Calu3 (cell line): ENCODE measurements around the gene SLC12A7. TPM values are rescaled to one million over a fixed set of nuclear protein-coding genes. Genes with fewer than 3 reads are reported as not detected.

Experiments
- BruUV-seq: library from RNA; stranded (reverse); fragments of 400-500 nt; replicated peaks from 2 replicates; lab custom pipeline; 2021; lab: Mats Ljungman, UMichigan
- CTCF ChIA-PET: fragments of 300-600 bp; sonication (Branson Sonifier 250); formaldehyde crosslinking; loops from one replicate; lab custom pipeline; 2022; ENCODE audit warnings: antibody characterized with exemption; lab: Charles Lee
- DNase-seq: peaks from one replicate; pipeline ENCODE4 v3.0.0; 2022
- H3K27ac Mint-ChIP-seq: one replicate; pipeline ENCODE4 v1.8.0; 2022; ENCODE audit warnings: mixed read lengths; ENCODE audit not compliant: unreplicated experiment
- H3K27me3 Mint-ChIP-seq: one replicate; pipeline ENCODE4 v1.8.0; 2022; ENCODE audit warnings: mixed read lengths; ENCODE audit not compliant: unreplicated experiment
- H3K36me3 Mint-ChIP-seq: one replicate; pipeline ENCODE4 v1.8.0; 2022; ENCODE audit warnings: mild to moderate bottlenecking, moderate library complexity, mixed read lengths; ENCODE audit not compliant: insufficient read depth, unreplicated experiment
- H3K4me1 Mint-ChIP-seq: one replicate; pipeline ENCODE4 v1.8.0; 2022; ENCODE audit warnings: mild to moderate bottlenecking, low read depth, mixed read lengths; ENCODE audit not compliant: unreplicated experiment
- H3K4me3 Mint-ChIP-seq: one replicate; pipeline ENCODE4 v1.8.0; 2022; ENCODE audit warnings: mild to moderate bottlenecking, low read depth, moderate library complexity, mixed read lengths; ENCODE audit not compliant: unreplicated experiment
- H3K9me3 Mint-ChIP-seq: one replicate; pipeline ENCODE4 v1.8.0; 2022; ENCODE audit warnings: low read depth, mixed read lengths; ENCODE audit not compliant: unreplicated experiment
- intact Hi-C: fragments of 100-400 bp; cut with micrococcal nuclease; formaldehyde crosslinking; loops from one replicate; pipeline ENCODE4 v1.10.0; 2022; ENCODE audit not compliant: unreplicated experiment
- total RNA-seq: library from RNA; stranded (reverse); gene quantifications from 2 replicates; pipeline ENCODE4 v1.2.3, GENCODE V29; 2022
- TF ChIP-seq, protein P1 (sequence below): fragments of 200-600 bp; IDR thresholded peaks from one replicate; pipeline ENCODE4 v1.8.0; 2022; ENCODE audit warnings: antibody characterized with exemption; ENCODE audit not compliant: unreplicated experiment

SLC12A7 gene
- total RNA-seq, 1 experiment from 2014 or later: 82.3 TPM

DNA sequence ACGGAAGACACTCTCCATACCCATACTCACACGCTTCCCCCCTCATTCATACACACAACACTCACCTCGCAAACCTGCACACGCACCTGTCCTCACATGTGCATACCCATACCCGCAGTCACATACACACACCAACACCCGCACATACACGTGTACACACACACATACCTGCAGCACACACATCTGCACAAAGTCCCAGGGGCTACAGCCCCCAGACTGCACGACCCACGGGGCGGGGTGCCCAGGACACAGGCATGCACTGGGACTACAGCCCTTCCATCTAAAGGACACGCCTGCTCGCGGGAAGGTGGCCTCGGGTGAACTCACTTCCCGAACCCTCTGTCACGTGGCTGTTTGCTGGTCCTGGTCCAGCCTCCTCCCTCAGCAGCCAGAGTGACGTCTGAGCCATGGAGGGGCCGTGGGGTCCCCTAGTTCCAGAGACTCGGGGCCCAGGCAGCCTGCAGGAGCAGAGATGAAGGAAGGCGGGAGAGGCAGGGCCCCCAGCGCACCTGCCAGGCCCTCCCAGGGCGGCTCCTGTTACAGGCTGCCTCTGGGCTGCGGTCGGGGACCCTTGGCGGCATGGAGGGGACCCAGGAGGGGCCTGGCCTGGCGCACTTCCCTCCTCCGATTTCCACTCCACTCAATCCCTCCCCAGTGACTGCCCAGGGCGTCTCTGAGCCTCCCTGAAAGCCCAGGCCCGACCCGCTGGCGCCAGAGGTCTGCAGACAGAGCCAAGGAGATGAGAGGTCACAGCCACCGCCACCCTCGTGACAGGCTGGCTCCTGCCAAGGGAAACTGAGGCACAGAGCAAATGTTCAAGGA is 8.1 kb downstream of the SLC12A7 start:
- CTCF ChIA-PET: no interaction called here

GRCh38 chr5:1103093-1103492 is 8.8 kb downstream of the SLC12A7 start:
- no TSS peak for BruUV-seq
- CTCF ChIA-PET: no interaction called here
- H3K4me3 Mint-ChIP-seq: no peak overlapping the region
- no peaks in the 10 kb centered on the region for H3K9me3 Mint-ChIP-seq
- intact Hi-C loops: no loop called here
- no peaks in the 10 kb centered on the region for H3K27me3 Mint-ChIP-seq
- peaks cover 53% of the 10 kb centered on the region for H3K36me3 Mint-ChIP-seq
- no peak overlapping the region for H3K27ac Mint-ChIP-seq
- H3K4me1 Mint-ChIP-seq: peaks cover 33% of the 10 kb centered on the region
- TF ChIP-seq, protein P1, sequence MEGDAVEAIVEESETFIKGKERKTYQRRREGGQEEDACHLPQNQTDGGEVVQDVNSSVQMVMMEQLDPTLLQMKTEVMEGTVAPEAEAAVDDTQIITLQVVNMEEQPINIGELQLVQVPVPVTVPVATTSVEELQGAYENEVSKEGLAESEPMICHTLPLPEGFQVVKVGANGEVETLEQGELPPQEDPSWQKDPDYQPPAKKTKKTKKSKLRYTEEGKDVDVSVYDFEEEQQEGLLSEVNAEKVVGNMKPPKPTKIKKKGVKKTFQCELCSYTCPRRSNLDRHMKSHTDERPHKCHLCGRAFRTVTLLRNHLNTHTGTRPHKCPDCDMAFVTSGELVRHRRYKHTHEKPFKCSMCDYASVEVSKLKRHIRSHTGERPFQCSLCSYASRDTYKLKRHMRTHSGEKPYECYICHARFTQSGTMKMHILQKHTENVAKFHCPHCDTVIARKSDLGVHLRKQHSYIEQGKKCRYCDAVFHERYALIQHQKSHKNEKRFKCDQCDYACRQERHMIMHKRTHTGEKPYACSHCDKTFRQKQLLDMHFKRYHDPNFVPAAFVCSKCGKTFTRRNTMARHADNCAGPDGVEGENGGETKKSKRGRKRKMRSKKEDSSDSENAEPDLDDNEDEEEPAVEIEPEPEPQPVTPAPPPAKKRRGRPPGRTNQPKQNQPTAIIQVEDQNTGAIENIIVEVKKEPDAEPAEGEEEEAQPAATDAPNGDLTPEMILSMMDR: no peak
- DNase-seq: no peak

More for the DNA sequence above, 8.1 kb downstream of the SLC12A7 start:
- peaks cover 58% of the 10 kb centered on the region for H3K36me3 Mint-ChIP-seq
- no peak for DNase-seq
- no peak overlapping the region for H3K27ac Mint-ChIP-seq
- peaks cover 39% of the 10 kb centered on the region for H3K4me1 Mint-ChIP-seq
- TF ChIP-seq, protein P1: no peak
- no peaks in the 10 kb centered on the region for H3K27me3 Mint-ChIP-seq
- intact Hi-C loops: no loop called here
- no peaks in the 10 kb centered on the region for H3K9me3 Mint-ChIP-seq
- H3K4me3 Mint-ChIP-seq: no peak overlapping the region
- no TSS peak for BruUV-seq

- no peaks in the 10 kb centered on the region for H3K9me3 Mint-ChIP-seq
- no peaks in the 10 kb centered on the region for H3K27me3 Mint-ChIP-seq
- peaks cover 24% of the 10 kb centered on the region for H3K4me1 Mint-ChIP-seq
- peaks cover 45% of the 10 kb centered on the region for H3K36me3 Mint-ChIP-seq
- DNase-seq: no peak
- BruUV-seq: no TSS peak
- CTCF ChIA-PET: no interaction called here
- H3K4me3 Mint-ChIP-seq: no peak overlapping the region
- TF ChIP-seq, protein P1: no peak
- H3K27ac Mint-ChIP-seq: no peak overlapping the region
- intact Hi-C loops: no loop called here
Observed at GRCh38 chr5:1101961-1102713, 9.7 kb downstream of the SLC12A7 start.

DNA sequence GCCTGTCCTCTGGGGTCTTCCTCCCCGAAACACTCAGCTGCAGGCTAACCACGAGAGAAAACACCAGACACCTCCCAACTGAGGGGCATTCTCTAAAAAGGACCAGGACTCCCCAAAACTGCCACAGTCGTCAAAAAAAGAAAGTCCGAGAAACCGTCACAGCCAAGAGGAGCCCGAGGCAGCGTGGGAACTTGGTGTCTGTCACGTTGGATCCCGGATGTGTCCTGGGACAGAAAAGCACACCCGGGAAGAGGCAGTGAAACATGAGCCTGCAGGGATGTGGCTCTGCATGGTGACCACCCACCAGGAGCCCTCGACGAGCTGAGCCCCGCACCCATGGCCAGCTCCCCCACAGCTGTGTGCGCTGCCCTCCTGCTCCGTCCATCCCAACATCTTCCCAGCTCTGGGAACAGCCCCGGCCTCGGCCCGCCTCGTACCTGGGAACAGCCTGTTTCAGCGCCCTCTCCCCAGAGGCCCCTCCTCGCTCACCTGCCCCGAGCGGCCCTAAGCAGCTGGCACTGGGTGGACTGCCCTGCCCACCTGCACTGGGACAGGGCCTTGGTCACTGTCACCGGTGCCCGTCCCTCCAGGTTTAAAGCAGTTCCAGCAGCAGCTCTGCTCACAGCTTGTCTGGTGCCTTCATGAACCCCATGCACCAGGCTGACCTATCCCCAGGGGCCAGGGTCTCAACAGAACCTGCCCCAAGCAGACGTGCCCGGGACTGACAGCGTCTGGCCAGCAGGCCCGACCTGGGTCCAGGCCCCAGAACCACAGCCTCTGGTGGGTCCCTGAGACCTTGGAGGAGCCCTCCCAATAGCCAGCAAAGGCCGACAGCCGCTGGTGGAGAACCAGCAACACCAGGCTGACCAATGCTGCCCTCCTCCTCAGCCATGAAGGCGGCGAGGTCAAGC is 10.9 kb downstream of the SLC12A7 start:
- Mint-ChIP-seq H3K9me3 (no peaks in the 10 kb centered on the region), H3K27ac (no peak overlapping the region), H3K4me3 (no peak overlapping the region), H3K36me3 (peaks cover 39% of the 10 kb centered on the region), H3K4me1 (peaks cover 16% of the 10 kb centered on the region), H3K27me3 (no peaks in the 10 kb centered on the region)
- CTCF ChIA-PET: no interaction called here
- TF ChIP-seq, protein P1: no peak
- no peak for DNase-seq
- intact Hi-C loops: no loop called here
- BruUV-seq: no TSS peak
